HepG2 (cell line): ENCODE data around the gene NFIL3. TPM values are rescaled to one million over a fixed set of nuclear protein-coding genes. Genes with fewer than 3 reads are reported as not detected.

Experiments used
- AGO2 ChIP-seq: fragments of 200-400 bp; formaldehyde crosslinking; optimal IDR thresholded peaks from 2 replicates; pipeline ENCODE3; 2017; ENCODE audit warnings: mild to moderate bottlenecking, low read depth, low read length, moderate library complexity
- CCAR2 ChIP-seq: fragments of 200-400 bp; formaldehyde crosslinking; optimal IDR thresholded peaks from 2 replicates; pipeline ENCODE3; 2018; ENCODE audit warnings: low read depth, mild to moderate bottlenecking, low read length, moderate library complexity
- EP300 ChIP-seq, 3 experiments: sonication (generic) in 1 of 3; formaldehyde crosslinking in 1 of 3; IDR thresholded peaks; 2 replicates each; pipeline versions ENCODE4 v1.5.1 to v1.6.1; 2011 to 2020; ENCODE audit warnings: low read depth in 2 of 3, low read length in 2 of 3, borderline replicate concordance in 1 of 3, improper control_type of control experiment in 1 of 3, mild to moderate bottlenecking in 1 of 3, missing genetic modification reagents in 1 of 3, moderate library complexity in 1 of 3
- ESRRA ChIP-seq: sonication (generic); formaldehyde crosslinking; IDR thresholded peaks from 2 replicates; pipeline ENCODE4 v1.5.1; 2020; ENCODE audit warnings: mild to moderate bottlenecking, low read depth, missing genetic modification reagents
- GPN1 ChIP-seq: sonication (generic); formaldehyde crosslinking; IDR thresholded peaks from 2 replicates; pipeline ENCODE4 v1.5.1; 2020; ENCODE audit warnings: missing genetic modification reagents, borderline replicate concordance
- HMG20B ChIP-seq: conservative IDR thresholded peaks from 2 replicates; pipeline ENCODE4 v1.6.1; 2016; ENCODE audit warnings: missing genetic modification reagents, missing compliant biosample characterization
- HMGXB4 ChIP-seq, 2 experiments: sonication (generic) in 1 of 2; formaldehyde crosslinking in 1 of 2; IDR thresholded peaks; 2 replicates each; pipeline versions ENCODE4 v1.4.0 to v1.6.1; 2018 to 2020; ENCODE audit warnings: missing genetic modification reagents in 2 of 2, borderline replicate concordance in 1 of 2, low read depth in 1 of 2, mild to moderate bottlenecking in 1 of 2, missing biosample characterization in 1 of 2
- HNF1B ChIP-seq: sonication (generic); formaldehyde crosslinking; IDR thresholded peaks from 2 replicates; pipeline ENCODE4 v1.5.1; 2020; ENCODE audit warnings: mild to moderate bottlenecking, moderate library complexity, missing genetic modification reagents
- MEF2D ChIP-seq: sonication (generic); formaldehyde crosslinking; IDR thresholded peaks from 2 replicates; pipeline ENCODE4 v1.5.1; 2020; ENCODE audit warnings: mild to moderate bottlenecking, missing genetic modification reagents
- ZNF142 ChIP-seq: sonication (generic); formaldehyde crosslinking; IDR thresholded peaks from 2 replicates; pipeline ENCODE4 v1.4.0; 2020; ENCODE audit warnings: missing genetic modification reagents
- ZNF180 ChIP-seq: sonication (generic); formaldehyde crosslinking; IDR thresholded peaks from 2 replicates; pipeline ENCODE4 v1.4.0; 2020; ENCODE audit warnings: low read depth, missing genetic modification reagents, borderline replicate concordance
- ZNF235 ChIP-seq: sonication (generic); formaldehyde crosslinking; IDR thresholded peaks from 2 replicates; pipeline ENCODE4 v1.8.1; 2023; ENCODE audit warnings: mild to moderate bottlenecking, missing genetic modification reagents, borderline replicate concordance
- ZNF460 ChIP-seq: sonication (generic); formaldehyde crosslinking; IDR thresholded peaks from 2 replicates; pipeline ENCODE4 v1.5.1; 2020; ENCODE audit warnings: missing genetic modification reagents, mild to moderate bottlenecking, borderline replicate concordance
- ZNF496 ChIP-seq: sonication (generic); formaldehyde crosslinking; IDR thresholded peaks from 2 replicates; pipeline ENCODE4 v1.8.1; 2023; ENCODE audit warnings: mild to moderate bottlenecking, moderate library complexity, missing genetic modification reagents; ENCODE audit not compliant: insufficient replicate concordance
- ZNF546 ChIP-seq: sonication (generic); formaldehyde crosslinking; conservative IDR thresholded peaks from 2 replicates; pipeline ENCODE4 v1.8.1; 2023; ENCODE audit warnings: mild to moderate bottlenecking, missing genetic modification reagents
- polyA plus RNA-seq, 8 experiments: library from polyadenylated mRNA; depleted of rRNA in 3 of 8; stranded (reverse) in 7 of 8; unstranded in 1 of 8; fragments of >200 nt; fragmentation: Illumina TruSeq in 4 of 8; extraction: Trizol in 4 of 8; gene quantifications; 2 replicates each; pipeline versions ENCODE4 v1.2.1 to v1.2.3, GENCODE V29; 2011 to 2016; ENCODE audit warnings: low read depth in 4 of 8, missing spikeins in 1 of 8, mixed read lengths in 1 of 8; ENCODE audit not compliant: insufficient read depth in 1 of 8
- total RNA-seq, 5 experiments: library from RNA; depleted of rRNA; stranded (reverse); fragments of >200 nt; fragmentation: Illumina TruSeq; extraction: Trizol; gene quantifications; 2 replicates each; pipeline ENCODE4 v1.2.3, GENCODE V29; 2016; ENCODE audit warnings: low read depth in 1 of 5

NFIL3 gene
- total and polyA plus RNA-seq, 2 of the 13 experiments (the other 11 are each of a cell fraction or from before 2014, with no cell fraction given): 46.6 to 54.2 TPM

GRCh38 chr9:91419222-91420191 is 4.1 kb downstream of the NFIL3 start (continued):
- TF ChIP-seq GPN1 (CRISPR knock-in tag): no peak
- TF ChIP-seq AGO2: no peak
- TF ChIP-seq ZNF180 (CRISPR knock-in tag): no peak
- TF ChIP-seq ZNF235 (CRISPR knock-in tag): no peak
- TF ChIP-seq MEF2D (CRISPR knock-in tag): 0 out of 2 replicates have a peak, but pooled peaks have one; percentile 47
- no peak for TF ChIP-seq ZNF496 (CRISPR knock-in tag)
- TF ChIP-seq HNF1B (CRISPR knock-in tag): peak; percentile 68
- no peak for TF ChIP-seq ZNF460 (CRISPR knock-in tag)
- TF ChIP-seq HMGXB4 (CRISPR knock-in tag; IDR thresholded peaks at IDR 0.05; ENCODE audit: borderline replicate concordance in 1 of 2, low read depth in 1 of 2): peak; percentile 28 to 42; a peak in 2 of 4 replicates
- TF ChIP-seq HMG20B (CRISPR knock-in tag): peak; percentile 67; the same call in 1 of the 2 replicates
- TF ChIP-seq ESRRA: peak; percentile 52; the same call in 1 of the 2 replicates
- peak; percentile 83 to 89; a peak in 3 of 4 replicates for TF ChIP-seq EP300 (IDR thresholded peaks at IDR 0.05; ENCODE audit: low read depth in 2 of 2, low read length in 2 of 2)
- TF ChIP-seq EP300 (CRISPR knock-in tag; IDR thresholded peaks at IDR 0.05; ENCODE audit: borderline replicate concordance): peak; percentile 79
- TF ChIP-seq ZNF546 (CRISPR knock-in tag): no peak
- TF ChIP-seq CCAR2: no peak
- no peak for TF ChIP-seq ZNF142
